Measurements from ENCODE around the gene ARHGDIB. TPM values are rescaled to one million over a fixed set of nuclear protein-coding genes. Genes with fewer than 3 reads are reported as not detected.

Gene ARHGDIB
- total RNA-seq, 1 donor from 2014 or later, result 228 TPM

GRCh38 chr12:14904854-14905253 lies 56.5 kb downstream of the ARHGDIB start:
- DNase-seq (no peak), ATAC-seq (no peak)
- Histone ChIP-seq H3K9me3 (no peaks in the 10 kb centered on the region), H3K4me1 (peaks cover 26% of the 10 kb centered on the region), H3K36me3 (no peaks in the 10 kb centered on the region), H3K27ac (peak overlapping the region; percentile 65), H3K4me3 (no peak overlapping the region), H3K27me3 (no peaks in the 10 kb centered on the region)
- no peak for TF ChIP-seq CTCF (IDR thresholded peaks at IDR 0.05)
- intact Hi-C loops (cut with DNase I), result no loop called here

GRCh38 chr12:14903386-14904098 lies 57.9 kb downstream of the ARHGDIB start:
- Histone ChIP-seq H3K4me3 (no peak overlapping the region), H3K27me3 (no peaks in the 10 kb centered on the region), H3K27ac (peak overlapping the region; percentile 3), H3K36me3 (no peaks in the 10 kb centered on the region), H3K4me1 (peaks cover 26% of the 10 kb centered on the region), H3K9me3 (no peaks in the 10 kb centered on the region)
- TF ChIP-seq CTCF (IDR thresholded peaks at IDR 0.05), result no peak
- intact Hi-C loops (cut with DNase I), result no loop called here
- ATAC-seq, result no peak
- DNase-seq, result no peak

GRCh38 chr12:14902465-14902864 lies 58.9 kb downstream of the ARHGDIB start:
- DNase-seq (no peak), ATAC-seq (no peak)
- no peaks in the 10 kb centered on the region for H3K9me3 ChIP-seq
- TF ChIP-seq CTCF (IDR thresholded peaks at IDR 0.05), result no peak
- H3K27me3 ChIP-seq, result no peaks in the 10 kb centered on the region
- intact Hi-C loops (cut with DNase I), result no loop called here
- no peaks in the 10 kb centered on the region for H3K36me3 ChIP-seq
- H3K4me1 ChIP-seq, result peaks cover 26% of the 10 kb centered on the region
- H3K4me3 ChIP-seq, result no peak overlapping the region
- H3K27ac ChIP-seq, result no peak overlapping the region

- H3K27me3 ChIP-seq, result no peaks in the 10 kb centered on the region
- no peak overlapping the region for H3K27ac ChIP-seq
- intact Hi-C loops (cut with DNase I), result no loop called here
- H3K4me3 ChIP-seq, result no peak overlapping the region
- no peak for ATAC-seq
- peaks cover 24% of the 10 kb centered on the region for H3K4me1 ChIP-seq
- no peaks in the 10 kb centered on the region for H3K9me3 ChIP-seq
- DNase-seq, result no peak
- TF ChIP-seq CTCF (IDR thresholded peaks at IDR 0.05), result no peak
- no peaks in the 10 kb centered on the region for H3K36me3 ChIP-seq
These were observed 60.2 kb downstream of the ARHGDIB start for GRCh38 chr12:14901228-14901562.

- TF ChIP-seq CTCF (IDR thresholded peaks at IDR 0.05), result no peak
- peaks cover 19% of the 10 kb centered on the region for H3K4me1 ChIP-seq
- no peak overlapping the region for H3K4me3 ChIP-seq
- ATAC-seq (no peak), DNase-seq (no peak)
- no peak overlapping the region for H3K27ac ChIP-seq
- no peaks in the 10 kb centered on the region for H3K27me3 ChIP-seq
- no peaks in the 10 kb centered on the region for H3K9me3 ChIP-seq
- no peaks in the 10 kb centered on the region for H3K36me3 ChIP-seq
- intact Hi-C loops (cut with DNase I), result no loop called here
These were observed 60.7 kb downstream of the ARHGDIB start for GRCh38 chr12:14900521-14901227.

Measured in upper lobe of right lung (tissue), 1 donor.